ENCODE data around the gene TEX47. TPM values are rescaled to one million over a fixed set of nuclear protein-coding genes. Genes with fewer than 3 reads are reported as not detected.

TEX47 gene
- total RNA-seq, 1 donor from 2014 or later: not detected

DNA sequence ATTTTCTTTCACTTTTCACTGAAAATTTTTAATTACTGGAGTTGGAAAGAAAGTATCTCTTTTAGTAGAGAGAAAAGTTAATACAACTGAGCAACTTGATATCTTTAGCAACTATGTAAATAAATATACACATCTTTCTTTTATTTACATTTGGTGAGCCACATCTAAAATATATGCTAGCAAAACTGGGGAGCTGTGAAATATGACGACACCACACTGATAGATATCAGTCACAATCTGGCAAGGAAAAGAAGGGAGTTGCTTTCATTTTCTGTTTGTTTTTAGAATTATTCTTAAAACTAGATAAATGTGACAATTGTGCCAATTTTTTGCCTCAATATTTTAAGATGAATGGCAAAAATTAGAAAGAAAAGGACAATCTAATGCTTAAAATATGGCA is 38.7 kb downstream of the TEX47 start:
- intact Hi-C loops (cut with micrococcal nuclease): no loop called here

DNA sequence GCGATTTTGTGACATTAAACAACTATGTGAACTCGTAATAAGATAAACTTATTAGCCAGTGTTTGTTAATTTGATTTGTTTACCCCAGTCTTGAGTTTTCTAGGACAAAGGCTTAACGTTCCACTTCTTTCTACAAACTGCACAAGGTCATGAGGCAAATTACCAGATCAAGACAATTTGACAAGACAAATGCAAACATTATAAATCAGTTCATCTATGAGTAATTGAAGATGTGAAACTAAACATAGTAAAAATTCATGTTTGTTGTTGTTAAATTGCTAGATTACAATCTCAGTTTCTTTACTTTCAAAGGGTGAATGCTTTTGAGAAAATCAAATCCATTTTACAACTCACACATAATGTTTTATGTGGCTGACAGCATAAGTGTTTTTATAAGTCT is 49.4 kb downstream of the TEX47 start:
- intact Hi-C loops (cut with micrococcal nuclease): no loop called here

Other genes with a start within 250 kb of the TEX47 start
- not detected in 2 replicates for gene ZNF804B, start 36.0 kb downstream of the TEX47 start, total RNA-seq

All from T-helper 2 cell treated with Interferon-gamma antibody and Interleukin-4, amounts not matched to agents 100 ng/mL and 5 ng/mL, for 36 hours (primary cell).